ENCODE results near the gene DDX19B.
"Not testable (repeated sequence)": the region's sequence is repeated elsewhere in the genome, so short reads cannot be mapped to it uniquely, and the experiment has no call there.

DDX19B gene

DNA sequence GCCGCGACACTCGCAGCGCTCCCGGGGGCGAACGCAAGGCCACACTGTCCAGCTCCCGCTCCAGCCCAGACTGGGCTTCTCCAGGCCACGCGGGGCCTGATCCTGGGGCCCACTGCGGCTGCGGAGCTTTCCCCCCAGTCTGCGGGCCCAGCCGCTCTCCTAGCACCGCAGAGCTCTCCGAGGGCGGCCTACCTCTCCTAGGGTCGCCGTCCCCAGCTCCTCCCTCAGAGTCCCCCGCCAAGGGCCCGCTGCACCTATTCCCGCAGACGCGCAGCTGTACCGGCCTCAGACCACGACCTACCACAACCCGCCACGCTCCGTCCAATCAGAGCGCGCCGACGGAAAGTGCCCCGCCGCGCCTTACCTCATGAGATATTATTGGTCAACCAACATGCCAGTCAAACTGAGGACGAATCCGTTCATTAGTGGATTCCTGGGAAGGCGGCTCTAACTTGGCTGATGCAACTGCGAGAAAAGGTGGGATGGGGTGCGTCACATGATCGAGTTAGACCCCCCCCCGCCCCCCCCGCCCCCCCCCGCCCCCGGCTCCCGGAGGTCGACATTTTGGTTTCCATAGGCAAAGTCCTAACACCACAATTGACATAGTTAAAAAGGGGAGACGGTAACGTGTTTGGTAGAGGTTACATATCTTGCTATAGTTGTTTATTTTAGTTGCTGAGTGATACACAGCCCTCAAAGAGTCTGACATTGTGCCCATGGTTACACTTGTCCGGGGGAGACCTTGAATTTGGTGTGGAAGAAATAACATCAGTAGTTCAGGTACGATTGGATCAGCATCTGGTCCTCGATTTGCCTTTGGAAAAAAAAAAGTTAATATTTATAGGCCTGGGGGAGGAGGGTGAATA lies 9.5 kb upstream of the DDX19B start, which contains the start of gene AARS1:
Gene AARS1, minus strand, starts transcription at position 278 of the 866 bp plus-strand sequence. CDS start 6,743 bp downstream, outside the sequence.
- DNase-seq: peak; percentile 95

- DNase-seq: no peak
Observed at GRCh38 chr16:70290949-70291519, 8.0 kb upstream of the DDX19B start.

DNA sequence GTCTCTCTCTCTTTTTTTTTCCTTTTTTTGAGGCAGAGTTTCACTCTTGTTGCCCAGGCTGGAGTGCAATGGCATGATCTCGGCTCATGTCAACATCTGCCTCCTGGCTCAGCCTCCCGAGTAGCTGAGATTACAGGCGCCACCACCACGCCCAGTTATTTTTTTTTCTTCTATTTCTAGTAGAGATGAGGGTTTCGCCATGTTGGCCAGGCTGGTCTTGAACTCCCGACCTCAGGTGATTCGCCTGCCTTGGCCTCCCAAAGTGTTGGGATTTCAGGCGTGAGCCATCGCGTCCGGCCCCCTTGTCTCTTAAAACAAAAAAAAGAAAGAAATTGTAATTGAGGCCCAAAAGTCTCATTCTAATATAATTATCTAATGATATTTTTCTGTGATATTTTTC lies 6.8 kb upstream of the DDX19B start:
- DNase-seq: not testable (repeated sequence)

- no peak for DNase-seq
Observed at GRCh38 chr16:70294385-70295025, 4.5 kb upstream of the DDX19B start.

DNA sequence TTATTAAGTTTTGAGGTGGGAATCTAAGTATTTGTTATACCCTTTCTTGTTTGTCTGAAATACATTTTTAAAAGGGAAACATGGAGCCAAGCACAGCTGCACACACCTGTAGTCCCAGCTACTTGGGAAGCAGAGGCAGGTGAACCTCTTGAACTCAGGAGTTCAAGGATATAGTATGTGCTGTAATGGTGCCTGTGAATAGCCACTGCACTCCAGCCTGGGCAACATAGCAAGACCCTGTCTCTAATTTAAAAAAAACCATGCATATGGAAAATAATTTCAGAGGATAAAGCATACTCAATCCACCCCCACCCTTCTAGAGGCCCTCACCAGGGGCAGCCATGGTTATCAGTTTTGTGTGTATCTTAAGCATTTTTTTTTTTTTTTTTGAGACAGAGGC lies 3.4 kb upstream of the DDX19B start:
- no peak for DNase-seq

GRCh38 chr16:70301121-70301520 lies 2.1 kb downstream of the DDX19B start:
- DNase-seq: no peak

DNA sequence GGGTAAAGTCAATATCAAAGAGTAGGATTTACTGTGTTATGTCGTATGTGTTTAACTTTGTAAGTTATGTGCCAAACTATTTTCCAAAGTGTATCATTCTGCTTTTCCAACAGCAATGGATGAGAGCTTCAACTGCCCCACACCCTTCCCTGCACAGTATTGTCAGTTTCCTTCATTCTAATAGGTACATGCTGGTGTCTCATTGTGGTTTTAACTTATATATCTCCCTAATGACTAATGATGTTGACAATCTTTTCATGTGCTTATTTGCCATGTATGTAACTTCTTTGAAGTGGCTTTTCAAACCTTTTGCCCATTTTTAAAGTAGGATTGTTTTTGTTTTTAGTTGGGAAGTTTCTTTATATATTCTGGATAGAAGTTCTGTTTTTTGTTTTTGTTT lies 3.8 kb downstream of the DDX19B start:
- DNase-seq: no peak

DNA sequence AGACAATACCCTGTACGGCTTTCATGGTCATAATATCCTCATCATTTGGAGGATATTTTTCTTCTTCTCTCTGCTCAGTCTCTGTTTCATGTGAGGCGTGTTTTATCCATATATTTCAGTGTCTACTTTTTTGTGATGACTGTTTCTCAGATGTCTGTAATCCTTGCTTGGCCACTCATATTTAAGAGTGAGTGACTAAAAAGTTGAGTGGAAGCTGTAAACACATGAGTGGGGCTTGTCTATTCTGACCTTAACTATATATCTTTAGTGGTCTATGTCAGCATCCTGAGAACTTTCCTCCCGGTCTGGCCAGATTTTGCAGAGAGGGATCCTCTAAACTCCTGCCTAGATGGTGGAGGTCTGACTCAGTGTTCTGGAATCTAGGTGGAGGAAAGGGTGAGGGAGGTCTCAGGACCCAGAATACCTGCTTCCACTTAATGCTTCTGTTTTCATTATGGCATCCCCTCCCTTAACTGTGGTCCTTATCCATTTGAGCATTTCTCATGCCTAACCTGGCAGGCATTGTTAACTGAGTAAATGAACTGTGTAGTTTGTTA lies 6.0 kb downstream of the DDX19B start:
- DNase-seq: no peak

DNA sequence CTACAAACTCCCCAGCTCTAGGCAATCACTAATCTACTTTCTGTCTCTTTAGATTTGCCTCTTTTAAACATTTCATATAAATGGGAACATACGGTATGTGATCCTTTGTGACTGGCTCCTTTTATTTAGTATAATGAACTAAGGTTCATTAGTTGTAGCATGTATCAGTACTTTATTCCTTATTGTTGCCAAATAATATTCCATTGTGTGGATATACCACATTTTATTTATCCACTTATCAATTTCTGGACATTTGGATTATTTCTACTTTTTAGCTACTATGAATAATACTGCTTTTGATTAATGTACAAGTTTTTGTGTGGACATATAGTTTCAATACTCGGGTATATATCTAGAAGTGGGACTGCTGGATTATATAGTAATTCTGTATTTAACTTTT lies 7.9 kb downstream of the DDX19B start:
- no peak for DNase-seq

DNA sequence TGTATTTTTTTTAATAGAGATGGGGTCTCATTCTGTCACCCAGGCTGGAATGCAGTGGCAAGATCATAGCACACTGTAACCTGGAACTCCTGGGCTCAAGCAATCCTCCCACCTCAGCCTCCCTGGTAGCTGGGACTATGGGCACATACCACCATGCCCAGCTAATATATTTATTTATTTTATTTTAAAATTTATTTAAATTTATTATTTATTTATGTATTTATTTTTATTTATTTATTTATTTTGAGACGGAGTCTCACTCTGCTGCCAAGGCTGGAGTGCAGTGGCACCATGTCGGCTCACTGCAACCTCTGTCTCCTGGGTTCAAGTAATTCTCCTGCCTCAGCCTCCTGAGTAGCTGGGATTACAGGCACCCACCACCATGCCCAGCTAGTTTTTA lies 8.7 kb downstream of the DDX19B start:
- not testable (repeated sequence) for DNase-seq

DNA sequence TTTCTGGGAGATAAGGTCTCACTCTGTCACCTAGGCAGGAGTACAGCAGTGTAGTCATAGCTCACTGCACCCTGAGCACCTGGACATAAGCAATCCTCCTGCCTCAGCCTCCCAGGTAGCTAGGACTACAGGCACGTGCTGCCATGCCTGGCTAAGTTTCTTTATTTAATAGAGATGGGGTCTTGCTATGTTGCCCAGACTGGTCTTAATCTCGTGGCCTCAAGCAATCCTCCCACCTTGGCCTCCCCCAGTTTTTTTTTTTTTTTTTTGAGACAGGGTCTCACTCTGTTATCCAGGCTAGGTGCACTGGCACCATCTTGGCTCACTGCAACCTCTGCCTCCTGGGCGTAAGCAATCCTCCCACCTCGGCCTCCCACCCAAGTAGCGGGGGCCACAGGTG lies 21.1 kb downstream of the DDX19B start:
- DNase-seq: no peak

DNA sequence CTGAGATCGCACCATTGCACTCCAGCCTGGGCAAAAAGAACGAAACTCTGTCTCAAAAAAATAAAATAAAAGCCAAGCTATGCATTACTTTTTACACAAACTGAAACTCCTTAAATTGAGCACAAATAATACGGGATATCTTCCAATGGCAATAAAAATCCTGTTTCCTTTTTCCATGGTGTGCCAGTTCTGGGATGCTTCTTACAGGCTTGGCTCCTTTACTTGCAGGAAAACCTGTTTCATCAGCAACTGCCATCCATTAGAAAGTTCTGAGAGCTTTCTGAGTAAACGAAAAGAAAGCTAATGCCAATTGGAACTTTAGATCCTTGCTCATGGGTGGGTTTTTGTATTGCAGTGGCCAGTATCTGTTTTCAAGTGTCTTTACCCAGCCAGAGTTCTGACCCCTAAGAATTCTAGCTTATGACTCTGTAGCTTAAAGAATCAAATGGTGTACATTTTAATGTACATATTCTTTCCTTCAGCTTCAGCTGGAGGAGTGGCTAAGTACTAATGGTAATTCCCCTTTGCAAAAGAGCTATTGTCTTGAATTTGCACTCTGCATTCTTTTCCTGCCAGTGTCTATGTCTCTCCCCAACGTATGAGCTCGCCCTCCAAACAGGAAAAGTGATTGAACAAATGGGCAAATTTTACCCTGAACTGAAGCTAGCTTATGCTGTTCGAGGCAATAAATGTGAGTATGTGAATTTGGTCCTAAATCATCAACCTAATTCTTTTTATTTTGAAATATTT lies 26.2 kb downstream of the DDX19B start:
- no peak for DNase-seq

GRCh38 chr16:70331091-70331490 lies 32.1 kb downstream of the DDX19B start:
- DNase-seq: no peak

- DNase-seq: peak; percentile 9
Observed at GRCh38 chr16:70331588-70332358, 32.8 kb downstream of the DDX19B start.

GRCh38 chr16:70332728-70333127 lies 33.7 kb downstream of the DDX19B start:
- DNase-seq: not testable (repeated sequence)

DNA sequence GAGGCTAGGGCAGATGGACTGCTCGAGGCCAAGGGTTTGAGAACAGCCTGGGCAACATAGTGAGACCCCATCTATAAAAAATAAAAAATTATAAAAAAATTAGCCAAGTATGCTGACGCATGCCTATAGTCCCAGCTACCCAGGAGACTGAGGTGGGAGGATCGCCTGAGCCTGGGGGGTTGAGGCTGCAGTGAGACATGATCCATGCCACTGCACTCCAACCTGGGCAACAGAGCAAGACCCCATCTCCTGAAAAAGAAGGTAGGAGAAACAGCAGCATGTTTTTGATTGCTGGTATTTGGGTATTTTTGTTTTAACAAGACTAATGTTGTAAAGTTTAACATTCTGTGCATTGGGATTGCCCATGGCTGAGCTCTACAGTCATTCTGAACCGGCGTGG lies 38.8 kb downstream of the DDX19B start:
- DNase-seq: no peak

DNA sequence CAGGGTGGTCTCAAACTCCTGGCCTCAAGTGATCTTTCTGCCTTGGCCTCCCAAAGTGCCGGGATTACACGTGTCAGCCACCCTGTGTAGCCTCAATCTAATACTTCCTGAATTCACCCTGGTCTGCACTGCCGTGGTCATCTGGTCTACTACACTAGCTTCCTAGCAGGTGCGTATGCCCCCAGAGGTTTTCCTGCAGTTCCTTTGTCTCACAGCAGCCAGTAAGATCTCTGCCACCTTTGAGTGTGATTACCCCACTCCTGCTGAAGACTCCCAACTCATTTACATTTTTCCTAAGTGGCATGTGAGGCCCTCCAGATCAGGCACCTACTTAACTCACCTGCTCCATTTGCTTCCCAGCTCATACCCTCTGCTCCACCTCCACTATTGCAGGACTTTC lies 42.6 kb downstream of the DDX19B start:
- no peak for DNase-seq

DNA sequence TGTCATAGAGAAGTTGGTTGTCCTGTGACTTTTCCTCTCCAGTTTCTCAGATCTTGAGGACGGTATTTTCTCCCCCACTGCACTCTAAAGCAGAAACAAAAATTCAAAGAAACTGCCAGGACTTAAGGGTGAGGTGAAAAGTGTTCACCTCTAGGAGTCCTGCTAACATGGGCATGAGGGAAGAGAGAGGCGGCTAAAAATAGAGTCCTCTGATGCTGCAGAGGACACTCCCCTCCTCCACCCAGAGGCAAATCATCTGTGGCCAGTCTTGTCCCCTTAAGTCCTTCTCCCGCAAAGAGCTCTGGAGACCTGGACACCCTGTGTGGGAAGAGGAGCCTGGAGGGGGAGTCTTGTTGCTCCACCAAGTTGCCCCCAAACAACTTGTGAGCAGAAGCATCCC lies 43.0 kb downstream of the DDX19B start:
- no peak for DNase-seq

GRCh38 chr16:70345840-70346239 lies 46.9 kb downstream of the DDX19B start:
- DNase-seq: no peak

DNA sequence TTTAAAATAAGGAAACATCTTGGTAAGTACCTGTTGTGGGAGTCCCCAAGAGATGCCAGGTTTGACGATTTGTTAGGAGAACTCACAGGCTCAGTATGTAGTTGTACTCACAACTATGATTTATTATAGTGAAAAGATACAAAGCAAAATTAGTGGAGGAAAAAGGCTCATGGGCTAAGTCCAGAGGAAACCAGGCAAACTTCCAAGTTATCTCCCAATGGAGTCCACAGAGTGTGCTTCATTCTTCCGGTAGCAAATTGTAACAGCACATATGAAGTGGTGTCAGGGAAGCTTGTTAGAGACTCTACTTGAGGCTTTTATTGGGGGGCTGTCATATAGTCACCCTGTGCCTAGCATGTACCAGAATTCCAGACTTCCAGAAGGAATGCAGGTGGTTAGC lies 50.0 kb downstream of the DDX19B start:
- DNase-seq: no peak

DNA sequence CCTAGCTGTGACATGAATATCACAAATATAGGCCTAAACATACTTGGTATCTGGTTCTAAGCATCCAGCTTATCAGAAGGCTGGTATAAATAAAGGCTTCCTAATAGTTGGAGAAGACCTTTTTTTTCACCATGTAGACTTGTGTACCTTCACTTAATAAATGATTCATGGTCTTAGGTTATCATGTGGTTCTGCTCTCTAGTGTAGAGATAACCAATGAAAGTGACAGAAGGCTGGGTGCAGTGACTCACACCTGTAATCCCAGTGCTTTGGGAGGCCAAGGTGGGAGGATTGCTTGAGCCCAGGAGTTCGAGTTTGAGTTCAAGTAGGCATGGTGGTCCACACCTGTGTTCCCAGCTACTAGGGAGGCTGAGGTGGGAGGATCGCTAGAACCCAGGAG lies 50.8 kb downstream of the DDX19B start:
- no peak for DNase-seq

DNA sequence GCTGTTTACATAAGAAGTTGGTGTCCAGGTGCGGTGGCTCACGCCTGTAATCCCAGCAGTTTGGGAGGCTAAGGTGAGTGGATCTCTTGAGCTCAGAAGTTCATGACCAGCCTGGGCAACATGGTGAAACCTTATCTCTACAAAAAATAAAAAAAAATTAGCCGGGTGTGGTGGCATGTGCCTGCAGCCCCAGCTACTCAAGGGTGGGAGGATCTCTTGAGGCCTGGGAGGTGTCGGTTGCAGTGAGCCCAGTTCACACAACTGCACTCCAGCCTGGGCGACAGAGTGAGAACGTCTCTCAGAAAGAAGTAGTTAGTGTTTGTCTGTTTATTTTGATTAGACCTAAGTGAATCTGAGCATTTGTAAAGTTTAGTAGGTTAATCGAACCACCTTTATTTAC lies 60.6 kb downstream of the DDX19B start:
- no peak for DNase-seq
